ENCODE measurements around the gene UCP2.

- TF ChIP-seq POLR2A (IDR thresholded peaks at IDR 0.05; ENCODE audit: extremely low read depth, insufficient read length) (no peak), CTCF (IDR thresholded peaks at IDR 0.05; ENCODE audit: low read depth, low read length) (no peak), MAX (IDR thresholded peaks at IDR 0.05; ENCODE audit: low read depth, low read length) (no peak), MYC (IDR thresholded peaks at IDR 0.05; ENCODE audit: low read depth, low read length) (no peak)
These were observed 14.2 kb downstream of the UCP2 start for GRCh38 chr11:73968356-73968966.

All from NB4 (cell line).